IPS DF 4.7 (cell line): ENCODE data around the gene KLK11.

Source experiments
- DNase-seq: peaks from one replicate; pipeline ENCODE4 v3.0.0-alpha.2; 2013; ENCODE audit warnings: low spot score; ENCODE audit errors: extremely low read depth

The KLK11 gene

DNA sequence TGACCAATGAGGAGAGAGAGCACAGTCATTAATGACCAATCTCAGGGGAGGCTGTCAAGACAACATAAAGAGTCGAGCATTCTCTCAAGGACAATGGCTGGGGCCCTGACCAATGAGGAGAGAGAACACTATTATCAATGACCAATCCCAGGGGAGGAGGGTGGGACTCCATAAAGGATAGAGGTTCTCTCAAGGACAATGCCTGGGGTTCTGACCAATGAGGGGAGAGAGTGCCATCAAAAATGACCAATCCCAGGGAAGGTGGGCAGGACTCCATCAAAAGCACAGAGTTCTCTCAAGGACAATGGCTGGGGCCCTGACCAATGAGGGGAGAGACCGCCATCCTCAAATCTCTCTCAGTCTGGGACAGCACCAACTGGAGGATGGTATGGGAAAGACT lies 3.3 kb upstream of the KLK11 start:
- DNase-seq: no peak

DNA sequence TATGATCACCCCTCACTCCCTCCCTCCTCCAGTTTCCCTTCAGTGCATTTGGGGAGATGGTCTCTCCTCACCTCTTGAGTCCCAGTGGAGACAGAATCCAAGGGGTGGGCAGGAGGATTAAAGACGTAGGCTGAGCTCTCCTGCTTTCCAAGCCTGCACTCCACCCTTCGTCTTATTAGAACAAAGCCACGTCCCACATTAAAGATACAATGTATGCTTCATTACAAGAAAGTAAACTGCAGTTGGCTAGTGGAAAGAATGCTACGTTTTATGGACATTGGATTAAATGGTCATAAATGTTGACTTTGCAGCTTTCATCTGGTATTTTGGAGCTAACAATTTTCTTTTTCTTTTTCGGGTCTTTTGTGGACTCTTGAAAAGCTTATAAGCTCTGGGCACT lies 1.5 kb upstream of the KLK11 start:
- no peak for DNase-seq

DNA sequence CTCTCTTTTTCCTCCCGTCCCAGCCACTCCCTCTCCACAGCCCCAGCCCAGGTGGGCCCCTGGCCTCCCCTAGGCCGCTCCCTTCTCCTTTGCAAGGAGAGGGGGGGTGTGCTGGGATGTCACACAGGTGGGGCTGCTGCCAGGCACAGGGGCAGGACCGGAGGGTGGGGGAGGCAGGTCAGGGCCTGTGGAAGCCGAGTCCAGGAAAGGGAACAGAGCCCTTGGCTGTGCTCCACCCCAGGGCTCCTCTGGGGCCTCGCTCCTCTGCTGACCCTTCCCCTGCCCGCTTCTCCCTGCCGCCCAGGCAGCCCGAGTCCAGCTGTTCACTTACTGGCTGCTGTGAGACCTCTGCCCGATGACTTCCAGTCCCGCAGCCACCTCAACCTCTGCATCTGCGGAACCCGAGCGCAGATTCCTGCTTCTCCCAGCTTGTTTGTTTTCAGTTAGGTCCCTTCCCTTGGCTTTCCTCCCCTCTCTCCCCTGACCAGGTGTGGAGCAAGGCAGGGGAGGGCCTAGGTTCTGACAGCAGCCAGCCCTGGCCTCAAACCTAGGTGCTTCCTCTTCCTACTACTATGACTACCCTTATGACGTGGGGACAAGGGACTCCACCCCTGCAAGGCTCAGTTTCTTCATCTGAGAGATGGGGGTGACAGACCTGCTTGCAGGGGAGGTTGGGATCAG lies 850 bp upstream of the KLK11 start:
- DNase-seq: no peak

DNA sequence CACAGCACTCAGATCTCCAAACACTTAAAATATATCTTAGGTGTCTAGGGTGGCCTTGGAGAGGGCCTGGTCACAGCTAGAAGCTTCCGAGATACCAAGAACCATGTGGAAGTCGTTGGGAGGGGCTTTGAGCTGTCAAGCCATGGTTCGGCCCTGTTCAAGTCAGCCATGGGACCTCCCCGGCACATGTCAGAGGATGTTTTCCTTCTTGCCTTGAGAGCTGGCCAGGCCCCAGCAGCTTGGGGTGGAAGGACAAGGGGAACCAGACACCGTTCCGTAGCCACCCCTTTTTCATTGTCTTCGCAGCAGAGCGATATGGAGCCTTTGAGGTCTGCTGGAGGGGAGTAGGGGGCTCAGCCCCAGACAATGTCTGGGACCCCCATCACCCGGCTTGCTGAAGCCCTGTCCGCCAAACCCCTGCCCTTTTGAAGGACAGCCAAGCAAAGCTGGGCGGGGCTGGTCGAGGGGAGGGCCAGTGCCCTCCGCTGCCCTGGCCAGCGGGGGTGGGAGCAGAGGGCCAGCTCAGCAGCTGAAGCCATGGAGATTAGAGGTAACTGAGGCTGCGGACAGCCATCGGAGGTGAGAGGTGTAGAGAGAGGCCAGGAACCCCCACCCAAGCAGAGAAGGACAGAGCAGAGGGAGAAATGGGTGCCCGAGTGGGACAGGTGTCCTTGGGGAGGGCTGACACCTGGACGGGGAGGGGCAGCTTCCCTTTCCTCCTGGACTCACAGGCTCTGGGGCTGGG lies 435 bp downstream of the KLK11 start:
- DNase-seq: no peak

DNA sequence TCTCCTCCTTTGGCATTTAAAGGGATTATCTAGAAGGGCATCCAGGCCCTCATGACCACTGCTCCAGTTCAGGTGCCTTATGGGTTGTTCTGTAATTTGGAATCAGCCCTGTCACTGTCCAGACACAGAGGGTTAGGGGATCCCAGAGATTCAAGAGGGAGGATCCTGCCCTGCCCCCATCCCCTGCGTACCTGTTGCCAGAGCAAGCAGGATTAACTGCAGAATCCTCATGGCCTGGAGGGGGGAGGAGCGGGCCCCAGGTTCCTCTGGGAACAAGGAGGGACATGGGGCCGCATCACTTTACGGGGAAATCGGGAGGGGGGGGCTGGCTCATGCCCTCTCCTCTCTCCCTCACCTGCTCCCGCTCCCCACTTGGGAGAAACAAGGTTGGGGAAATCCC lies 1.0 kb downstream of the KLK11 start:
- no peak for DNase-seq

DNA sequence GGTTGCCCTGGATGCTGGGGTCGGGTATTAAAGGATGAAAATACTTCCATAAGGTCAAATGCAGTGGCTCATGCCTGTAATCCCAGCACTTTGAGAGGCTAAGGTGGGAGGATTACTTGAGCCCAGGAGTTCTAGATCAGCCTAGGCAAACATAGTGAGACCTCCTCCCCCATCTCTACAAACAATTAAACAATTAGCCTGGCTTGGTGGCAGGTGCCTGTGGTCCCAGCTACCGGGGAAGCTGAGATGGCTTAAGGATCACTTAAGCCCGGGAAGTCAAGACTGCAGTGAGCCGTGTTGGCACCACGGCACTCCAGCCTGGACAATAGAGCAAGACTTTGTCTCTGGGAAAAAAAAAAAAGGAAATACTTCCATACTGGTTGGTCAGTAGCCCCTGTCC lies 1.5 kb downstream of the KLK11 start:
- no peak for DNase-seq

DNA sequence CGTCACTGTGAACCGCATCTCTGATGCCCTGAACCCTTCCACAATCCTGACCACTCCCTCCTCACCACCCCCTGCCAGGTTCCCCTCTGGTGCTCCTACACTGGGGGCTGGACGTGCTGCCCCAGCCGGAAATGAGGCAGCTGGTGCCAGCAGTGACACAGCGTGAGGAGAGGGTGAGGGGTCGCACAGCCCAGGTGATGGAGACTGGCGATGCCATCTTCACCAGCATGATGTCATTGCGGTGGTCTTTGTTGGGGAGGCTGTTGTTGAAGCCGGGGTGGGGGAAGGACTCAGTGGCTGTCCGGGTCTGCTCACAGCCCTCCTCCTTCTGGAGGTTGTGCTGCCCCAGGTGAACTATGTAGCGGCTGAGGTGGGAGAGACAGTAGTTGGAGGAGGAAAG lies 2.5 kb downstream of the KLK11 start:
- DNase-seq: no peak

DNA sequence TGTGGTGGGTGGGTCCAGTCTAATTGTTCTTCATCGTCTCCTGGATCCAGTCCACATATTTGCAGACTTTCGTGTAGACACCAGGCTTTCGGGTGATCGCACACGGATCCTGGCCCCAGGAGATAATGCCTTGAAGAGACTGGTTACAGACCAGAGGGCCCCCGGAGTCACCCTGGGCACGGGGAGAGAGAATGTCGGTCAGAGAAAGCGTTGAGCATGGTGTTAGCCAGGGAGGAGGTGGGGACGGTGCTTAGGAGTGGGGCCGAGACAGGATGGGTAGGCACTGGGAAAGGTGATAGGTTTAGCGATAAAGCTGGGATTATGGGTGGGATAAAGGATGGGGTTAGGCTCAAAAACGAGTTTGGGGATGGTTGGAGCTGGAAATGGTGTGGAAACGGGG lies 3.9 kb downstream of the KLK11 start:
- no peak for DNase-seq

DNA sequence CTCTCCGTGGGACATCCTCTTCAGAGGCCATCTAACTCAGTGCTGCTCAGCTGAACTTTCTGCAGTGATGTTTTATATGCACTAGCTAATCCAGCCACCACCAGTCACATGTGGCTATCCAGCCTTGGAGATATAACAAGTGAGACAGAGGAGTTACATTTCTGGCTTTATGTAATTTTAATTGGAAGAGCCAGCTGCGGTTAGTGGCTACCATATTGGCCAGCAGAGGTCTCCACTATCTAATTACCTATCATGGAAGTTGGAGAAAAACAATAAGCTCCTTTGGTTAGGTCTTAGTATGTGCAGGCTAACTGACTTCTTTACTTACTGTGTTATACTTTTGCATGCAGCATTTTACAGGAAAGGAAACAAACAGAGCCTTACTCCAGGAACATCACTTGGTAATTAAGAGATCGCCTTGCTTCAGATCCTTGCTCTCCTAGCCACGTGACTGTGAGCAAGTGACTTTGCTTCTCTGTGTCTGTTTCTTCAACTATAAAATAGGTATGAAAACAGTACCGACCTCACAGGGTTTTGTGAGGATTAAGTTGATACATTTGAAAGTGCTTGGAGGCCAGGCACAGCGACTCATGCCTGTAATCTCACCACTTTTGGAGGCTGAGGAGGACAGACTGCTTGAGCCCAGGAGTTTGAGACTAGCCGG lies 5.3 kb downstream of the KLK11 start:
- no peak for DNase-seq

DNA sequence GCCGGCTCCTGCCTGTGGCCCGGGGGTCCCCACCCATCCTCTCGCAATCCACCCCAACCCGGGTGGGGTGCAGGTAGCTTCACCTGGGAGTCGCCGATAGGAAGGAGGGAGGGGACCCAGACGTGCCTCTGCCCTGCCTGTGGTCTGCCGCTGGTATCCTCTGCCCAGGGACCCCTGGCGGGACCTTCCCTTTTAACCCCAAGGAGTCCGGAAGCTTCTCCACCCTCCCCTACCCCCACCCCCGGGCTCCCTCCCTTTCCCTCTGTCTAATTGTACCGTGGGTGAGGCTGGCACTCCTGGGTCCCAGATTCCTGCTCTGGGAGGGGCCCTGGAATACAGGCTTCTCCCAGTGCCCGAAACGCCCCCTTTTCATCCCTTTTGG lies 6.9 kb downstream of the KLK11 start, which contains the start of gene KLK10:
KLK10 (minus strand) TSS at position 166 of the 382 bp plus-strand sequence. CDS start 579 bp downstream, outside the sequence.
- DNase-seq: no peak

DNA sequence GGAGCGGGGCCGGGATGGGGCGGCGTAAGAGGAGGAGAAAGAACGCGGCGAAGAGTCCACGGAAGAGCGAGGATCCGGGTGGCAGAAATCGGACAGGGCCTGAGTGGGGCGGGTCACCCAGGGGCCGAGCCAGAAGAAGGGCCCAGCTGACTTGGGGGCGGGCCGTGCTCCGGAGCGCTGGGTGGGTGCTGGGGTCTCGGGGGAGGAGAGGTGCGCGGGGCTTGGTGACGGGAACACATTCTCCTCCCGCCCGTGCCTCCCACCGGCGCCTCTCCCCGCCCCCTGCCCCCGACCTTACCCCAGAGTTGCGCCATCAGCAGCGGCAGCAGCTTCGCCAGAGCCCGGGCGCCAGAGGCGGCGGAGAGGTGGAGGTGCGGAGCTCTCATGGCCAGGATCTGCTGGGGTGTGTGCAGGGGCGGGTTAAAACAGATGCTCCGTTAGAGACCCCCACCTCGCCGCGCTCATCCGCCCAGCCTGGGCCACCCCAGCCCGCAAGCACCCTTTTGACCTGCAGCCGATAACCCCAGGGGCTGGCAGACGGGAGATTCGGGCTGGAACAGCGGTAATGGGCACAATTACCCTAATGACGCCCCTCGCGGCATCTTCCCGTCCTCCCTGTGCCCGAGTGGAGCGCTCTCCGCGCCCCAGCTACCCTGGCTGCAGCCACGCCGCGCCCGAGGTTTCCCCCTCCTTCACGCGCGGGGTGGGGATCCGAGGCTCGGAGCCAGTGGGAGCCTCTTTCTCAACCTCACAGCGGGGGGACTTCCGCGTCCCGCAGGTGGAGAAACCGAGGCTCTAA lies 7.5 kb downstream of the KLK11 start:
- no peak for DNase-seq

DNA sequence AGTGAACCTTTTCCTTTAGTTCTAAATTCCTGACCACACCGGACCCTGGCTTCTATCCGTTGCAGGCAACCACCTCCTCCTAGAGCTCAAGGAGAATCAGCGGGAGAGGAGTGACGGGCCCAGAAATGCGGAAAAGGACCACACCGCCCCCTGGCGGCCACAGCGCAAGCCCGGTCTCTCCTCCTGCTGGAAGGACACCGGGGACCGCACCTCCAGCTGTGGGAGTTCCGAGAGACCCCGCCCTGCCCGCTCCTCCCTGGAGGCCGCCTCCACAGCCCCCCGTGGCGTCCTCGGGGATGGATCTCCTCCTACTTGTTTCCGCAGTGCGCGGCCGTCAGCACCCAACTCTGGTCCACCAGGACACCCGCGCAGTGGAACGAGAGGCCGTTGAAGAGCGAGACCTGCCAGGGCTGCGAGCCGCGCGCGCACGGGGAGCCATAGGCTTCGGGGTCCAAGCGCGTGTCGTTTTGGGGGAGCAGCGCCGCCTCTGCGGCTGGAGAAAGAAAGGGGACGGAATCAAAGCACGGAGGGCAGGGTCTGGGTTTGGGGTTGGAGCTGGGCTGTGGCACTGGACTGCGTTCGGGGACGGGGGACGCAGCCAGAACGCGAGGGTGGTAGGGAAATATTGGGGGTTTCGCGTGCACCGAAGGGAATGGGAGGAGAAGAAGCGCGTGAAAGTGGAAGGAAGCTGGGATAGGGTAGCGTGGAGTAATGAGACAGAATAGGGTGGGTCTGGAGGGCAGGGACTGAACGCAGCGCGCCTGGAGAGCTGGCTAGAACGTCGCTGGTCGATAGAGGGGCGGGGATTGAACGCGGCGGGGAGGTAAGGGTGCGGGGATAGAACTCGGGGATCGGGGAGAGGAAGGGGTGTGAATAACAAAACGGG lies 9.4 kb downstream of the KLK11 start:
- no peak for DNase-seq

DNA sequence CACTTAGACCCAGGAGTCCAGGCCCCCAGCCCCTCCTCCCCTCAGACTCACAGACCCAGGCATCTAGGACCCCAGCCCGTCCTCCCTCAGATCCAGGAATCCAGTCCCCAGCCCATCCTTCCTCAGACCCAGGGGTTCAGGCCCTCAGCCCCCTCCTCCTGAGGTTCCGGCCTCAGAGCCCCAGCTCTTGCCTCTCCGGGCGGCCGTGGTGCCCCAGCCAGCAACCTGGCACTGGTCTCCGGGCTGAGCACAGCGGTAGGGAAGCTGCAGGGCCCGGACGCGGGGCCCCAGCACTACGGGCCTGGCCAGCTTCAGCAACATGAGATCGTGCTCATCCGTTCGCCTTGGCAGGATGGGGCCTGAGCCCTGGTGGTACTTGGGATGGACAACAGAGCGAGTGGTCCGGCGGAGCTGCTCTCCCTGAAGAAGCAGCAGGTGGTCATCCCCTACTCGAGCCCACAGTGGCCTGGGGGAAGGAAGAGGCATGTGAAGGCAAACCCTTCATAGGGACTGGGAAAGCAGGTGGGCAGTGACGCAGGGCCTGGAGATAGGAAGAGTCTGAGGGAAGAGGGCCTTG lies 10.6 kb downstream of the KLK11 start:
- DNase-seq: no peak

DNA sequence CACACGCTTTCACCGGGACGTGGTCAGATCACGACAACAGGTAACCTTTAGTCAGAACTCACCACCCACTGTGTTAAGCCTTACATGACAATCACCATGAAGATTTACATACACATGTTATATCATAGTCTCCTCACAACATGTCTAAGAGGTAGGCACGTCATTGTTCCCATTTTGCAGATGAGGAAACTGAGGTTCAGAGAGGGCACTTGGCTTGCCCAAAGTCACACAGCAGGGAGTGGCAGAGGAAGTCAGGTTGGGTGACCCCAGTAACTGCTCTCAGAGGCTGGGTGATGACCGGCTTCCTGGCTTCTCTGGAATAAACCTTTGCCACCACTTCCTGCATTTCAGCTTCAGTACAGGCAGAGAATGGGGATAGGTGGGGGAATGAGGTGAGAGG lies 12.2 kb downstream of the KLK11 start:
- DNase-seq: no peak

DNA sequence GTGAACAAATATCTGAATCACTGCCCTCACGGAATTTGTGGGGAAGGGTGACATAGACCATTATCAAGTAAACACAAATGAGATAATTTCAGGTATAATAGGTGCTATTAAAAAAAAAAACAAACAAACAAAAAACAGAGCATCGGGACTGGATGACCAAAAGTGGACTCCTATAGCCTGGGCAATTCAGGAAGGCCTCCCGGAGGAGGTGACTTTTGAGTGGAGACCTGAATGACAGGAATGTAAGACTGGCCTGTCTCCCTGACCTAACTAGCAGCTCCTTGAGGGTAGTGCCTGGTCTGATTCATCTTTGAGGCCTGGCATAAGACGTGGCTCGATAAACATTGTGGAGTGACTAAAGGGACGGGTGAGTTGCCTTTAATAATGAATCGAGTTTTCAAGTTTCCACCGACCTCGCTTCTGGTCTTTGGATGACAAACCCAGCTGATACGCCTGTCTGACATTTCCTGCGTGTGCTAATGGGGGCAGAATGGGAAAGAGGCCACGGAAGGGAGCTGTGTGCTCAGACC lies 13.7 kb downstream of the KLK11 start:
- DNase-seq: no peak

DNA sequence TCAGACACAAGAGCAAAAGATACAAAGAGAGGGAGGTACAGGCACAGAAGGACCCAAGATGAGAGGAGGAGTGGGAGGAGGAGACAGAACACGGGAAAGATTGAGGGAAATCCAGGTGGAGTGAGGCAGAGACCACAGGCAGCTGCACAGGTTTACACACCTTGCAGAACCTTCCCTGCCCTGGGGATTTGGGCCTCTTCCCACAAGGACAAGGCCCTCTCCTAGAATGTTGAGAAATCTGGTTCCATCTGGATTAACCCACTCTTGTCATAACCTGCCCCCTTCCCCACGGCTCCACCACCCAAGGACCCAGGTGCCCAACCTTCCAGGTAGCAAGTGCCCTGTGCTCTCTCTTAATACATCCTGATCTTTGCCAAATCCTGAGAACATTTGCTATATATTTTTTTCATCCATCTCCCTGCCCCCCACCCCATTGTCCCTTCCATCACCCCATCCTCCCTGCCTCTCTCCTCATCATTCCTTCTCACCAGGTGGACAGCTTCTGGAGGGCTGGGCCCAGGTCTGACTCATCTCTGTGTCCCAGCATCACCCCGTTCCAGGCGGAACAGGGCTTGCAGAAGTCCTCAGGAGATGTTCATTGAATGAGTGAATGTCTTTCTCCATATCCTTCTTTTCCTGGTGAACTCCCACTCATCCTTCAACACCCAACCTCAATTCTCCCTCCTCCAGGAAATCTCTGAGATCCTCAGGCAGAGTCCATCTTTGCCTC lies 16.2 kb downstream of the KLK11 start:
- DNase-seq: no peak

DNA sequence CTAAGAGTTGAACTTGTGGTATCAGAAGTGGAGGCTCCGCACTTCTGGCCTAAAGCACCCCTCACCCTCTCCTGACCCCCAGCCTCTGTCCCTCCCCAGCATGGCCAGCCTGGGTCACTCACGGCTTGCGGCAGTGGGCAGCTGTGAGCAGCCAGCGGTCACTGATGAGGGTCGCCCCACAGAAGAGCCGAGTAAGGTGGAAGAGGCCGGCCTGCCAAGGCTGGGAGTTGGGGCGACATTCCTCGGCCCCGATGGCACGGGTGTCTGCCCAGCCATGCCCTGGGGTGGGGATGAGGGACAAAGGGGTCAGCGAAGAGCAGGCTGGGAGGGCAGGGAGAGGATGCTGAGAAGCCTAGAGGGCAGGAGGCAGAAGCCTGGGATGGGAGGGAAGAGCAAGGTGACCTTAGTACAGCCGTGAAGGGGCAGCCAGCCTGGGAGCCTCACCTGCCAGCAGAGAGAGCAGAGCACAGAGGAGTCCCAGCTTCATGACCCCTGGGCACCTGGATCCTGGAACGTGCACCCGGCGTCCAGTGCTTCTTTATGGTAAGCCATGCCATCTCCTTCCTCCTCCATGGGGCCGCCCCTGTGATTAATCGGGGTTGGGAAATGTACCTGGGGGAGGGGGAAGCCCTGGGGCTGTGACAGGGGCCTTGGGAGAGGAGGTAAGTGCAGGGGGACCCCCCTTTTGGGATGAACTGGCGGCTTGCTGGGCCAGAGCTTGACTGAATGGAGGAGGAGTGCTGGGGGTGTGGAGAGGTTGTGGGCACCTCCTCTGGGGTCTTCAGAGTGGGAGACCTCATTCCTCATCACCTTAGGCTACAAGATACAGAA lies 17.1 kb downstream of the KLK11 start:
- no peak for DNase-seq

DNA sequence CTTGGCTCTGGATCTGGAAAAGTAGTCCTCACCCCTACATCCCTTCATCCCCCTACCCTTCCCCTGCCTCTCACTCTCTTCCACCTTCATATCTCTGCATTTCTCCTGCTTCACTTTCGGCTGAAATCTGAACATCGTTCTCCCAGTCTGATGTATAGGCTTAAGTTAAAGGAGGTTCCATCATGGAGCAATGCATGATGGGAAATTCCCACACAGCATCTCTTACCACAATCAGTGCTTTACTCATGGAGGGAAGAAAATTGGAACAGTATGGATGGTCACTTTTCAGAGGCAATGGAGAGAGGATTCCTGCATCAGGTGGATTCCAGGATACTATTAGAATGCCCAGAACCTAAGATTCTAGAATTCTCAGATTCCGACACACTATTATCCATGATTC lies 18.9 kb downstream of the KLK11 start:
- DNase-seq: no peak

DNA sequence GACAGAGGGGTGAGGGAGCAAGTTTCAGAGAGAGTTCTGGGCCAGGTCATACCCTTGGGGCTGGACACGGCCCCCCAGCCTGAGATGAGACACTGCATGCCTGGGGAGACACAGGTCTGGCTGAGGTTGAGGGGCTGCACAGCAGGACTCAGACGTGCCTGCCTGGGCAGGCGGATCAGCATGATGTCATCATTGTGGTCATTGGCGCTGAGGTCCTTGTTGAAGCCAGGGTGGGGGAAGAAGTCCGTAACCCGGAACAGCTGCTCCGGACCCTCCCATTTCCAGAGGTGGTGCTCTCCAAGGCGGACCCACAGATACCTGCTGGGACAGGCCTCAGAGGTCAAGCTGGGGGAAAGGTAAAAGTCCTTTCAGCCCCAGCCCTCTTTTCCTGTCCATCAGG lies 20.0 kb downstream of the KLK11 start:
- no peak for DNase-seq
